Measurements from ENCODE around the gene MYO3B.

- TF ChIP-seq CTCF (IDR thresholded peaks at IDR 0.05) (no peak), POLR2A (IDR thresholded peaks at IDR 0.05) (no peak)
Measured at GRCh38 chr2:170148161-170148560, 29.8 kb upstream of the MYO3B start.
